DND-41 (cell line): Measurements from ENCODE around the gene PRSS23.

Experiments
- ATAC-seq: fragments of 200-7000 bp; cut with Tn5 transposase; 3 replicates; pipeline ENCODE4 v1.9.1; 2021; ENCODE audit warnings: low read depth; ENCODE audit not compliant: insufficient read depth
- DNase-seq: peaks from one replicate; pipeline ENCODE4 v3.0.0-alpha.2; 2020
- H2AFZ ChIP-seq: 2 replicates; pipeline ENCODE4 v1.6.0; 2012; ENCODE audit warnings: low read depth, low read length
- H3K27ac ChIP-seq: 2 replicates; pipeline ENCODE4 v1.5.1; 2012; ENCODE audit warnings: low read length, inconsistent platforms
- H3K27me3 ChIP-seq: fragments of 200-600 bp; sonication (generic); 2 replicates; pipeline ENCODE4 v1.6.0; 2012; ENCODE audit warnings: low read length, mild to moderate bottlenecking, inconsistent platforms; ENCODE audit not compliant: insufficient read depth, poor library complexity
- H3K36me3 ChIP-seq: 2 replicates; pipeline ENCODE4 v1.5.1; 2012; ENCODE audit warnings: low read length, inconsistent platforms; ENCODE audit not compliant: insufficient read depth
- H3K4me1 ChIP-seq: 2 replicates; pipeline ENCODE4 v1.5.1; 2012; ENCODE audit warnings: mild to moderate bottlenecking, low read length; ENCODE audit not compliant: insufficient read depth
- H3K4me2 ChIP-seq: 2 replicates; pipeline ENCODE4 v1.6.0; 2012; ENCODE audit warnings: mild to moderate bottlenecking, moderate library complexity, low read length, inconsistent platforms; ENCODE audit not compliant: insufficient read depth
- H3K4me3 ChIP-seq, 2 experiments: fragments of 200-600 bp in 1 of 2; shearing (Covaris generic) in 1 of 2; 2 replicates each; pipeline ENCODE4 v1.5.1; 2012 to 2016; ENCODE audit warnings: inconsistent platforms in 2 of 2, low read length in 2 of 2, mild to moderate bottlenecking in 2 of 2, low read depth in 1 of 2, moderate library complexity in 1 of 2
- H3K79me2 ChIP-seq: 2 replicates; pipeline ENCODE4 v1.6.0; 2012; ENCODE audit warnings: low read length, inconsistent platforms; ENCODE audit not compliant: insufficient read depth
- H3K9ac ChIP-seq: 2 replicates; pipeline ENCODE4 v1.6.0; 2012; ENCODE audit warnings: low read depth, mild to moderate bottlenecking, inconsistent platforms, low read length, moderate library complexity
- H3K9me3 ChIP-seq: 2 replicates; pipeline ENCODE4 v1.5.1; 2012; ENCODE audit warnings: low read length, moderate library complexity, mild to moderate bottlenecking, inconsistent platforms; ENCODE audit not compliant: insufficient read depth, severe bottlenecking
- H4K20me1 ChIP-seq: 2 replicates; pipeline ENCODE4 v1.6.0; 2012; ENCODE audit warnings: low read length; ENCODE audit not compliant: insufficient read depth
- CTCF ChIP-seq: IDR thresholded peaks from 2 replicates; pipeline ENCODE4 v1.5.1; 2012; ENCODE audit warnings: borderline replicate concordance, low read length, moderate library complexity, mild to moderate bottlenecking; ENCODE audit not compliant: poor library complexity, severe bottlenecking; ENCODE audit errors: extremely low read depth
- EZH2 ChIP-seq: IDR thresholded peaks from 3 replicates; pipeline ENCODE4 v1.6.1; 2012; ENCODE audit warnings: borderline replicate concordance, low read depth, mild to moderate bottlenecking, moderate library complexity, low read length, inconsistent platforms; ENCODE audit not compliant: severe bottlenecking

PRSS23 gene

DNA sequence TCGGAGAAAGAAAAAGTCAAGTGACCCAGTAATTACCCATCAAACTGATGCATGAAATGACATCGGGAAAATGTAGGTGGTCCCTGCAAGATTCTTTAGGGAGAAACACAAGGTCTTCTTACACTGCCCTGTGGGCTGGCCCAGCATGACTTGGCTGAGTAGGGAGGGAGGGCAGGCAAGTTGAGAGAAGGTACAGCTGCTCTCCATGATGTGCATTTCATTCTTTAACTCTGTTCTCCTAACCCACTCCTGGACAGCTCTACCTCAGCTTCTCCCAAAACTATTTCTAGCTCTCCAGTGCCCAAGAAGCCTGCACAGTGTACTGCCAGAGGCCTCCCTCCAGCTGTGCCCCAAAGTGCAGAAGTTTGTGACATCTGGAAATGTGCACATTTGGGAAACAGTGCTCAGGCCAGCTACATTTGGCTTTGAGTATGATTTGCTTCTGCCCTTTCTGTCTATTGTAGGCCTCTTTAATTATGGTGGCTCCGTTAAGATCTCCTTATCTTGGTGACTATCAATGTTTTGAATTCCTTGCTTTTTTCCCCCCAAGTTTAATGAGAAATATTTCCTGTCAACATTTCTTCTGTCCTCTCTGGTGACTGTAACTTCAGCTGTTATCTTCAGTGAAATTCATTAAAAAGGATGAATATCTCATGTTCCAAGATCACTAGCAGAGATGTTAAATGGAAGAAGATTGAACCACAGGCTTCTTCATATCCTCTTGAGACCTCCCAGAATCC is 26.7 kb upstream of the PRSS23 start:
- Histone ChIP-seq H3K27ac (no peak overlapping the region), H3K4me1 (no peaks in the 10 kb centered on the region), H3K4me3 (no peak overlapping the region), H3K9ac (no peak overlapping the region), H3K27me3 (no peaks in the 10 kb centered on the region), H3K36me3 (no peaks in the 10 kb centered on the region), H3K79me2 (no peaks in the 10 kb centered on the region), H2AFZ (no peak overlapping the region), H4K20me1 (no peaks in the 10 kb centered on the region), H3K4me2 (no peak overlapping the region), H3K9me3 (no peaks in the 10 kb centered on the region)
- no peak for ATAC-seq
- DNase-seq: no peak
- TF ChIP-seq CTCF (no peak), EZH2 (no peak)

DNA sequence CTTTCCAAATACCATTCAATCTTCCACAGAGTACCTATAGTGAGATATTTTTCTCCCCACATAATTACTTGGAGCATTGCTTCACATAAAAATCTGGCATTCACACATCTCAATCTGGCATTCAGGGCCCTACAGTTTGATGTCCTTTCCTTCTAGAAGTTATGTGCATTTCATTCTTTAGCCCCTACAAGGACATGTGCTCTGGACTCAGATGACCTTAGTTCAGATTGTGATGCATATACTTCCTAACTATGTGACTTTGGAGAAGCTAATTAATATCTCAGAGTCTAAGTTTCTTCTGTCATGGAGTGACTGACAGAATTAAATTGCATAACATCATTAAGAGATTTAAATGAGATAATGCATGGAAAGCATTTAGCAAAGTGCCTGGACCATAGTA is 25.9 kb upstream of the PRSS23 start:
- Histone ChIP-seq H3K9me3 (no peaks in the 10 kb centered on the region), H3K27ac (no peak overlapping the region), H3K4me2 (no peak overlapping the region), H3K4me3 (no peak overlapping the region), H4K20me1 (no peaks in the 10 kb centered on the region), H3K4me1 (no peaks in the 10 kb centered on the region), H3K27me3 (no peaks in the 10 kb centered on the region), H3K36me3 (no peaks in the 10 kb centered on the region), H2AFZ (no peak overlapping the region), H3K79me2 (no peaks in the 10 kb centered on the region), H3K9ac (no peak overlapping the region)
- ATAC-seq (no peak), DNase-seq (no peak)
- TF ChIP-seq EZH2: no peak
- no peak for TF ChIP-seq CTCF

GRCh38 chr11:86775361-86775760 is 25.0 kb upstream of the PRSS23 start:
- no peaks in the 10 kb centered on the region for H3K36me3 ChIP-seq
- no peaks in the 10 kb centered on the region for H3K79me2 ChIP-seq
- H4K20me1 ChIP-seq: no peaks in the 10 kb centered on the region
- H3K9me3 ChIP-seq: no peaks in the 10 kb centered on the region
- no peak overlapping the region for H3K9ac ChIP-seq
- H3K4me1 ChIP-seq: no peaks in the 10 kb centered on the region
- ATAC-seq (no peak), DNase-seq (no peak)
- TF ChIP-seq EZH2: no peak
- no peak for TF ChIP-seq CTCF
- no peak overlapping the region for H2AFZ ChIP-seq
- H3K27ac ChIP-seq: no peak overlapping the region
- H3K4me3 ChIP-seq: no peak overlapping the region
- H3K4me2 ChIP-seq: no peak overlapping the region
- no peaks in the 10 kb centered on the region for H3K27me3 ChIP-seq
